NCI-H446 (cell line): Measurements from ENCODE around the gene ARMCX6.
"Not testable (repeated sequence)": the region's sequence is repeated elsewhere in the genome, so short reads cannot be mapped to it uniquely, and the experiment has no call there.

Experiments
- DNase-seq, 2 experiments: peaks; one replicate each; lab custom pipeline; 2025; lab: John Stamatoyannopoulos, UW

Gene ARMCX6

DNA sequence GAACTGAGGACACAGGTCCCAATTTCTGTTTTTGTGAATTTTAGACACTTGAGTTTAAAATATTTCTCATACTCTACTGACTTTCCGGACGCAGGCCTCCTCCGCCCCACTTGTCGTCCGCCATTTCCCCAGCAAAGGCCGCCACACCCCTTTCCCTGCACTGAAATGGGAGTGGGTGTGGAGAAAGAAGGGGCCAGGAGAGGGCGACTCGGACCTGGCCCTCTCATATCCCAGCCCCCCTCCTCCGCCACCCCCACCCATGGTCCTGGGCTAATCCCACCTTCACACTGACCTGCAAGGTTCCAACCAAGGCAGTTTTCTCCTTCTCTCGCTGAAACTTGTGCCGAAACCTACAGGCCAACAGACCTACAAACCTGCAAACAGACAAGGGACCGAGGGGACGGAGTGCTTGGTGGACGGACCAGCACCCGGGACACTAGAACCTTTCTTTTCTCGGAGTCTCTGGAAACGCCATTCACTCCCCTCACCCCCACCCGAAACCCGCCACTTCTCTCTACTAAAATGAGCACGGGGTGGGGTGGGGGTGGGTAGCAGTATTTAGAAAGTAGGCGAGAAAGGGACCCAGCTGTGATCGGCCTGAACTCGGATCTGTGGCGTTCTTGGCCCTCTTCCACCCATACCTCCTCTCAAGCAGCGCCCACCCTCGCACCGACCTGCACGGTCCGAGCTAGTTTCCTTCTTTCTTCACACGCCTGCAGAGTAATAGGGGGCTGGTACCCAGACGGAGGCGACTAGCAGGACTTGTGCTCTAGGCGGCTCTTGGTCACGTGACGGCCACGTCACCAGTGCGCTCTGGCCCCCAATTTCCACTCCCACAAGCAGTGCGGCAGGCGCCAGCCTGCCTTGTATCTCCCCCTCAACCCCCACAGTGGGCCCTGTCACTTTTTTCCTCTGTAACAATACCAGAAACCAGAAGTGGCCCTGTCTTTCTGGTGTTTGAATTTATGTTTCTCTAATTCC is at the start of gene ARMCX6:
TSS of gene ARMCX6 (minus strand) at position 790 of the 981 bp plus-strand sequence. CDS start 1,380 bp downstream, outside the sequence.
- DNase-seq: peak; percentile 43 to 73

DNA sequence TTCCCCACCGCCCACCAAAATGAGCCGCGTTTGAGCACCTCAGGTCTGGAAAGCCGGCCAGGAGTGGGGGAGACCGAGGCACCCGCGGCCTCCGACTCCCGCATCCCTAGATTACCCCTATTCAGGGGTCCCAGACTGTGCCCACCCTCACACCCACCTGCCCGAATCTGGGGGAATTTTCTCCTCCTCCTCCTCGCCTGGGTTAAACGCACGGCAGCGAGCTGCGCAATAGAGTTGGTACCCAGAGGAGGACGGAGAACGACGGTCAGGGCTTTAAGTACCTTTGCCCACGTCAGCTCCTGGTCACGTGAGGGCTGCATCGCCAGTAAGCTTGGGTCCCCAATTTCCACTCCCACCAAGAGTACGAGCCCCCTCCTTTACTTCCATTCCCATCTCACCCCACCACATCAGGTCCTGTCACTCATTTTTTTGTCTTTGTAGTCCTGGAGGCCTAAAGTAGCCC is 41.8 kb upstream of the ARMCX6 start, which contains the start of gene ARMCX2:
TSS of gene ARMCX2 (minus strand) at position 250 of the 463 bp plus-strand sequence. CDS start 2,262 bp downstream, outside the sequence.
- no peak for DNase-seq

DNA sequence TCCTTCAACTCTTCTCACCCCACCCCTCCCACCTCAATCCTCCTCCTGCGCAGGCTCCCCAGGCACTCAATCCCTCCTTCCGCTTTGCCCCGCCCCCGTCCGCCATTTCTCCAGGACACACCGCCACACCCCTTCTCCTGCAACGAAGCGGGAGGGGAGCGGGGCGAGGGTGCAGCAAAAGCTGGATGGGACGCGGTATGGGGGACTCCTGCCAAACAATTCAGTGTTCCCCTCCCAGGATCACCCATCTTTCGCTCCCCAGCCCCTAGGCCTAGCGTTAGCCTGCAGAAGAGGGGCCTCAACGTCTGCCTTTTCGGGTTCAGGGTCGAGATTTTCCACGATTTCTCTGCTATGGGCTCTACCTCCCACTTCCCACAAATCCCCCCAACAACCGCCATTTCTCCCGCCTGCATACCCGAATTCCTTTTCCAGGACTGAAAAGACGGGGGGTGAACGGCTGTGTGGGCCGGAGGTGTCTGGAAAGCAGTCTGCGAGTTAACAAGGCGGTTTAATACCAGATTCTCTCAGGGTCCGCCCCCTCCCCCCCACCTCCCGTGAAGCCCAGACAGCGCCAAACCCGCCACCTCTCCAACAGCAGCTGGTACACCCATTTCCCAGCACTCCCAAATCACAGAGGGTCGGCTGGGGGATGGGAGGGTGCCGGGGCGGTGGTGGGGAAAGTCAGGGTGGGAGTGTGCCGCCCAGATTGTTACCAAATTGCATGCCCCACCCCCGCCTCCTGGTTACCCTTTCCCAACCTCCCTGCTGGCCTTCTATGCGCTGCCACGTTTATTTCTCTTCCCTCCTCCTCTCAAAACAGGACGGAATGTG is 41.1 kb upstream of the ARMCX6 start:
- DNase-seq: peak; percentile 28 to 62

DNA sequence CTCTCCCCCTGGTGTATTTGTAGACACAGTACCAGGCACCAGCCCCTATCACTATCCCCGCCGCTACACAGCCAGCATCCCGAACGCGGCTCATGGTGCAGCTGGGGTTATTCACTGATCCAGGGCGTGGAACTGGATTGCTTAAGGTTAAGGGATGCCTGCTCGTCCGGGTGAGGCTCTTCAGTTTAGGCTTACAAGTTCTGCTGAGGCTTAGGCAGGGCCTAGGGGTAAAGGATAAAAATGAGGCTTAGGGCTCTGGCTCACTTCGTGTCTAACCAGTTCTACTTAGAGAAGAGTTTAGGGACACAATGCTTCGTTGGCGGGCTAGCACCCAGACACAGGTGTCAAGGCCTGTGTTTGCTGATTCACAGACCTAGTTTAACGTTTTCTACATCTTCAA is 39.7 kb upstream of the ARMCX6 start:
- no peak for DNase-seq

DNA sequence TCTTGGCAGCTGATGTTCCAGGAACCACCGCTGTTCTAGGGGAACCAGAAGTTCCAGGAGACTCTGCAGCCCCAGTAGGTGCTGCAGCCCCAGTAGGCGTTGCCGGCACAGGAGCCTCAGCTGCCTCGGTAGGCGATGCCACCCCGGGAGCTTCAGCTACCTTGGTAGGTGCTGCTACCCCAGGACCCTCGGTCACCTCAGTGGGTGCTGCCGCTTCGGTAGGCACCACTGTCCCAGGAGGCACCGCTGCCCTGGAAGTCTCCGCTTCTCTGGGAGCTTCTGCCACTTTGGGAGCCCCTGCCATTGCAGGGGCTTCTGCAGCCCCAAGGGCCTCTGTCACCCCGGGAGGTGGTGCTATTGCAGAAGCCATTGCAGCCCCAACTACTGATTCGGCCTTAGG is 39.0 kb upstream of the ARMCX6 start:
- DNase-seq: no peak

DNA sequence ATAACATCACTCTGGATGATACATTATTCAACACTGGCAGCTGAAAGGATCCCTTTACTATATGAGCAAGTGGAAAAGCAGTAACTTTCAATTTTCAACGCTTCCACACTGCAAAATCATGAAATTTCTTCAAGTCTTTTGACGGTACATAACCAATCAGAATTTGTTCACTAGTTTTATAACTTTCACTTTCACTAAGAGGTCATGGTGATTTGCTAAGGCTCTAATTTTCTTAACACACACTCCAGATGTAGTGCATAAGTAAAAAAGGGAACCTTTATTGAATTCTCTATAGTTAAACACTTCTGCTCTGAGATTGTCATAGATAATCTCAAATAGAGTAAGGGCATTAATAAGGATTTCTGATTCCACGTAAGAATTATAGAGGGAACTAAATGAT is 37.7 kb upstream of the ARMCX6 start:
- no peak for DNase-seq

DNA sequence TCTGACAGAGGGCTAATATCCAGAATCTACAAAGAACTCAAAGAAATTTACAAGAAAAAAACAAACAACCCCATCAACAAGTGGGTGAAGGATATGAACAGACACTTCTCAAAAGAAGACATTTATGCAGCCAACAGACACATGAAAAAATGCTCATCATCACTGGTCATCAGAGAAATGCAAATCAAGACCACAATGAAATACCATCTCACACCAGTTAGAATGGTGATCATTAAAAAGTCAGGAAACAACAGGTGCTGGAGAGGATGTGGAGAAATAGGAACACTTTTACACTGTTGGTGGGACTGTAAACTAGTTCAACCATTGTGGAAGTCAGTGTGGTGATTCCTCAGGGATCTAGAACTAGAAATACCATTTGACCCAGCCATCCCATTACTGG is 29.9 kb upstream of the ARMCX6 start:
- DNase-seq: not testable (repeated sequence)

DNA sequence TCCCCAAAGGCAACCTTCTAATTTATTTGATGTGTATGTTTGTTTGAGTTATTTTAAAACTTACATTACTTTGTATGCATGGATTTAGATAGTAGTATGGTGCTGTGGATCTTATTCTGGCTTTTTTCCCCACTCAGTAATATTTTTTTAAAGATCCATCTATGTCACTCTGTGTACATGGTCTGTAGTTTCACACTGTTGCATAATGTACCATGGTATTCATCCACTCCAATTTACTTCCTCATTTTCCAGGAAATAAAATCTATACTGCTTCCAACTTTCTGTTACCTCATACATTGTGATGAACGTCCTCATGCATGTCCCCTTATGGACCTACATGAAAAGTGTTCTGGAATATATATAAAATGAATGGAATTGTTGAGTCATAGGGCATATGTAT is 24.3 kb upstream of the ARMCX6 start:
- DNase-seq: no peak

DNA sequence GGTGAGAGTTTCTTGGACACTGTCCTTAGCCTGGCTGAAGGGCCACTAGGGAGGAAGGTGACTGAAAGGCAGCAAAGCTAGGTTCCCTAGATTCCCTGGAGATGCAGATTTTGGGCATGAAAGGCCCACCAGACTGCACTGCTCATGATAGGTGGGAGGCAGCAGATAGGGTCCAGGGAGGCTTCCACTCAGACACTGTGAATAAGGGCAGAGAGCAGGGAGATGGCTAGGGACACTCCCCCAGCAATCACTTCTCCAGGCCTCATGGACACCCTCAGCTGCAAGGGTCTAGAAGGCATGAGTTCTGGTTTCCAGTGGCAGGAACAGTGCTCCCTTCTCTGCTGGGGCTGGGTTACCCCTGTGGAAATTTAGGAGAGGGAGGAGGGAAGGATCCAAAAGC is 21.8 kb upstream of the ARMCX6 start:
- no peak for DNase-seq

DNA sequence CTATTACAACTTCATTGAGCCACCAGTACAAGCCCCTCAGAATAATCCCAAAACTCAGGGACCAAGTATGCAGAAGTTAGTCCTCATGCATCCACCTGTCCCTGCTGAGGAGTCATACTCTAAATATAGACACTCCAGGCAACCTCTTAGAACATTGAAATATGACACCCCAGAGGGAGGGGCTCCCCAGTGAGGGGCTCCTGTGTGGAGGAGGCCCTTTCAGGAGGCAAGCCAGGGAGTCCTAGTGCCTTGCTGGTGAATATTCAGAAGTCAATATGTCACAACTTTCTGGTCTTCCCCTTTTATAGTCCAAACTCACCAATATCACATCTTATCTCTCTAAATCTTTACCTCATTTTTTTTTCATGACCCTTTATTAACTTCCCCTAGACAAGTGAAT is 1.6 kb upstream of the ARMCX6 start:
- peak in 1 of 2 experiments; percentile 3 for DNase-seq

DNA sequence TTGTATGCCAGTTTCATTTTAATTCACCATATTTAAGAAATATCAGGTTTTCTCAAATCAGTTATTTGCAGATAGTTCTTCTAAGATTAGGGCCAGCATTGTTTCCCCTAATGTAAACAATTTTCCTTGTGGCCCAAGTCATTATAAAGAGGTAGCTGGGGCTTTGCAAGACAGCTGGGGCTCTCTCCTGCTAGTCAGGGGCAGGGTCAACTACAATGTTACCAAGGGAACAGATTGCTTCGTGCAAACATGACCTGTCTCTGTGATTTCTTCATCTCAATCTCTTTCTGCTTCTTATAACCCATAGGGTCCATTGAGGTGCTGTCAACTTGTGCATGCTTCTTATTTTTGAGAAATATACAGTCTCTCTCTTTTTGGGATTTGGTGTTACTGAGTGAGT is 12.1 kb downstream of the ARMCX6 start:
- no peak for DNase-seq

DNA sequence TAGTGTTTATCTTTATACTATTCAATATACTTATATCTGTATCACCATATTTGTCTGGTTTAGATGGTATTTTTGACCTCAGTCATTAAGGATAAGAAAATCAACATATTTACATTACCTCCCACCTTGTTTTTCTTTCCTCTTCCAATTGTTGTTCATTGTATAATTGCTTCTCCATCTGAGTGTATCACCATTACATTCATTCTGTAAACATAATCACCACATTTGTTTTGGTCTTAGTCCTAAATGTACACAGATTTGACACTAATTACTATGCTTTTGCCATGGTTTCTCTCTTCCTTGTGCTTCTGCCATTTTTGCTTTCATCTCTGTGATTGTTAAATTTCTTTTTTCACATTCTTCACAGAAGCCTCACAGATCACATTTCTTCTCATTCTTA is 12.7 kb downstream of the ARMCX6 start:
- no peak for DNase-seq

DNA sequence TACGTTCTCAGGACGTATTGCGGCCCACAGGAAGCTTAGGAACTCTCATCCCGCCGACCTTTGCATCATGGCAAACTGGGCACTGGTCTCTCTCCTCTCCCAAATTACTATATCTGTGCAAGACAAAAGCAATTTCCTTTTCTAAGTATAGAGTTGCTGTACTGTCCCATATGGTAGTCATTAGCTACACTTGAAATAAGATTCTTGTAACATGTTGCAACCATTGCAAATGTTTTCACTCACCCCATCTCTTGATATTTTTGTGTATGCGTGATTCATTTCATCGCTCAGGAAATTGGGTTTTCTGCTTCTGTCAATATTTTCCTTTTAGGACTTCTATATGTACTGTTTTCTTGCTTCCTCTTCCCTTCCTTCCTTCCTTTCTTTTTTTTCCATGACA is 15.7 kb downstream of the ARMCX6 start:
- DNase-seq: no peak

DNA sequence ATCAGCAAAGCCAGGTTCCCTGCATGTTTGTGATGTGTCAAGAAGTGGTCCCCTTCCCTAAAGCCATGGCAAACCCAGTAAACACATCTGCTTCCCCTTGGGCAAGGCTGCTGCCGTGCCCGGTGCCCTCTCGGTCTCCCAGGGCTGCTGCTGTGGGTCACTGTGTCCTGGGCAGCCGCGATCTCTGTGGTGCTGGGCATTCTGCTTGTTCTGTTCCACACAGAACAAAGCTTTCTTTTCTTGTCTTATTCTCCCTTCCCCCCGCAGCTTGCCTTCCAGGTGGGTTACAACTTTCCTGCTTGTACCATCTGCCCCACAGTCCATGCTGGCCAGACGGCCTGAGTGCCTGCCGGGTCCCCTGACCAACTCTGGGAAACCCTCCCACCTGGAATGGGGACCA is 18.2 kb downstream of the ARMCX6 start:
- DNase-seq: not testable (repeated sequence)

DNA sequence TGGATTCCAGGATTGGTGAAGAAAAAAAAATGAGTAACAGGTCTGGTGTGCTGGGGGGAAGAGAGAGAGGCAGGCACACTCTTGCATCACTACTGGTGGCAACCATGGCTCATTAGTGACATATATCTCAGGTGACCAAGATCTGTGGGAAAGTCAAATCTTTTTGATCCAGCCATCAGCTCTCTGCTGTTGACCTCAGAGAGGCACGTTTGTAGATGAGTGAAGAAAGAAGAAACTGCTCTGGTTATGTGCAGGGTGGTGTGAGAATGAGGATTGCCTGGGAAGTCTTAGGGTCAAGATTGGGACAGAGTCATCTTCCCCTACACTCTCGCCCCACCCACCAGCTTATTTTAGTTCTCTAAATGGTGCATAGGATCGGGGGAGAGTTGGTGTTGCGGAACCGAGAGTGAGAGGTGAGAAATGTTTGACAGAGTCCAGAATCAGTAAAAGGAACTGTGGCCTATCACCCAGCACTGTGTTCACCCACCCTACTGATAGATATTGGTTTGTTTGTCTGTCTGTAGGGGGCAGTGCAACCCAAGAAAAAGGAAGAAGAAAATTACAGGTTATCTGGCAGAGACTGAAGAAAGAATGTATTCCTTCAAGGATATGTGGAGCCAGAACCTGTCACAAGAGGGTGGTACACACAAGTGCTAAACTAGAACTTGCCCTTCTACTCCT is 21.9 kb downstream of the ARMCX6 start:
- peak; percentile 9 to 38 for DNase-seq
